HG03354 (cell line): ENCODE results near the gene ZNF503.

ENCODE experiments used
- ATAC-seq: cut with Tn5 transposase; IDR thresholded peaks from one replicate; pipeline ENCODE4 v1.9.1; 2021; ENCODE audit warnings: mild to moderate bottlenecking; ENCODE audit not compliant: unreplicated experiment, poor library complexity, severe bottlenecking

Gene ZNF503

DNA sequence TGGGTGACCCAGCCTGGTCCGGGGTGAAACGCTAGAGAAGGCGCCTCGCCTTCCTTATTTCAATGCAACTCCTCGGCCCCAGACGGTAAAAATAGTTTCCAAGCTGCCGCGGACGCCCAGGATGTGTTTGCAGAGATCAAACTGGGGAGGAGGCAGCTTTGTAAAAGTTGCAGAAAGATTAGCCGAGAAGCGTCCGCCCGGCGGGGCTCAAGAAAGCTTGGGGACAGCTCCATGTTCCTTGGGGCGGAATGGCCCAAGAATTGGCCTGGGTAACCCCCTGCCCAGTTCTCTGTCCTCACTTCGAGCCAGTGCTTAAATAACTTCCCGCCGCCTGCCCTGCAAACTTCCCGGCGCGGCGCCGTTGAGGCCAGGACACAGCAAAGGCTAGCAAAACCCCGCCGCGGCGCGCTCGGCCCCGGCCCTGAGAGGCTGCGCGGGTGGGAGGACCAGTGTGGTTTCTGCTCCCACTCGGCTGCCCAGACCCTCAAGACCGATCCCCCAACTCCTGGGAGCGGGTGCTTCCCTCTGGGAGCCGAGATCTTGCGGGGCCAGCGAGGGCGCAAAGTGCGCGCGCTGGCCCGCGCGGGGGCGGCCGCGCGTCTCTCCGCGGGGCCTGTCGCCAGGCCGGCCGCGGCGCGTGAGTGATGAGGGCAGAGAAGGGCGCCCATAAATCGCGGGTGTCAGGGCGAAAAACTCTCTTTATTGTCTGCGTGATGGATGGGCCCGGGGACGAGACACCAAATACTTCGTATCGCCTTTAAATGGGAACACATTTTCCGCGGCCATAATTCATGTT lies 6.3 kb upstream of the ZNF503 start:
- no peak for ATAC-seq

DNA sequence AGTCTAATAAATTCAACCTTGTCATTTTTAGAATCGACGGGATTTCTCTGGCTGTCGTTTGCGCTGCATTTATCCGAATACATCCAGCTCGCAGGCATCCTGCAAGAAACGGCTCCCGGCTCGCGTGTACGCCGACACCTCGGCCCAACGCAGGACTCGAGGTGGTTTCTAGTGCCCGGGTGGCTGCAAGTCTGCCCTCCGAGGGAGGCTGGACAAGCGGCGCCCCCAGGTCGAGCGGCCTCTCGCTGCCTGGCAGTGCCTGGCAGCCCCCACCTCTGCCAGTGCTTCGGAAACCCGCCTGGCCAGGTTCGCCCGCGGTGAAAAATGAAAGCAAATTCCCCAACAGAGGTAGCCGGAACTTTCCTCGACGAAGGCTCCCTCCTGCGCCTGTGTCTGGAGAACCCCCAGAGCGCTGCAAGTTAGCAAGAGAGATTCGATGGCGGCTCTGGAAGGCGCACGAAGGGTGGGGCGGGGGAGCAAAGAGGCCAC lies 5.7 kb upstream of the ZNF503 start:
- ATAC-seq: no peak

DNA sequence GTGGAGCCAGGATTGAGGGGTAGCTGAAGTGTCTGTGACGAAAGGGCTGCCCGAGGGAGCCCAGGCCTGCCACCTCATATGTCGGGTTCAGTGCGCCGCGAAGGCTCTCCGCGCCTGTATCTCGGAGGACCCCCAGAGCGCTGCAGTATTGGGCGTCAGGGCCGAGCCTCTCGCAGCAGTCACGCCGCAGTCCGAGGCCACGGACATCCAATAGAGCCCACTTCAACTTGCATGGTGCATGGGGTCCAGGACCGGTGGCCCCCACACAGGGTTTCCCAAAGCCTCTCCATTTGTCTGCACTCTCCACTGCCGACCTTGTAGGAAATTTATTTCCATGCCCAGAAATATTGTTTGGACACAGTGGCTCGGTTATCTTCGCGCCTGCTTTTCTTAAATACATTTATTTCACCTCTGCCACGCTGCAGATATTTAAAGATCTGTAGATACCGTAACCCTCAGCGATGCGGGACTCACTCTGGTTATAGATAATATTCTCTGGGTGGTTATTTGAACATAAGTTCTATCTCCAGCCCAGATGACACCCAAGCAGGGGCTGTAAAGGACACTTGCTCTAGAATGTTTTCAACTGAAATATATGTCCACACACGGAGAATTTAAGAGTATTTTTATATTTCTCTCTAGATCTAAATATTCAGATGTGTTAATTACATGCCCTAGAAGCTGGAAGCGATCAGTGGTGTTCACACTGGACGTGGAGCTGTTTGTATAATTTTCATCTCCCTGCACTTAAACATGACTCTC lies 5.1 kb upstream of the ZNF503 start:
- ATAC-seq: no peak

DNA sequence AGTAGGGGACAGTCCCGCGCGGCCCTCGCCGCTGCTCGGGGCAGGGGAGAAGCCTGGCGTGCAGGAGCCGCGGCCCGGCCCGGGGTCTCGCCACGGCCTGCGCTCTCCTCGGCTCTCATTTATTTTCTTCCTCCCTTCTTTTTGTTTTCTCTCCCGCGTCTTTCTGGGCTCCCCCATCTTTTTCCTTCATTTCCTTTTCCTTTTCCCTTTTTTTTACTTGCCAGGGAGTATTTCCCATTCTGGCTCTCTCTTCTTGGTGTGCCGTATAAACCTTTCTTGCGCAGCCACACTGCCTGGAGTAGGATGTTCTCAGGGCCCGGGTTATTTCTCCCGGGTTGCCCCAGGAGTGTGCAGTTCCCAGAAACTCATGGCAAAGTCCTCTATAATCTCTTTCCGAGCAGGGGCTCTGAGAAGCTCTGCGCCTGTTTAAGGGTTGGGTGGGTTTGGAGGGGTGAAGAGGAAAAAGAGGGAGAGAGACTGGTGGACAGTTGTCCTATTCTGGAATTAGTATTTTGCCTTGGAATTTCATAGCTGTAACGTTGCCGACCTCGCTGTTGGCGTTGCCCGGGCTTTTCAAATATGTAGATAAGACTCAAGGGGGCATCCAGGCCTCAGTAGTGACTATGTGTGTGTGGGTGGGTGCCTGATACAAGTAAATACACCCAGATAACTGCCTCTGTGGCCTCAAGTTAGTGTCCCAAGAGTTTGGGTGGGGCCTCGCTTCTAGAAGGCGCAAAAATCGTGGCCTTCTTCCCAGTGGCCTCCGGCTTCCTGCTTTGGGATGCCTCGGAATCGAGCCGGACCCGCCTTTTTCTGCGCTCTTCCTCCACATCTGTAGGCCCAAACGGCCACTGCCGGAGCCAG lies 4.3 kb upstream of the ZNF503 start:
- no peak for ATAC-seq

DNA sequence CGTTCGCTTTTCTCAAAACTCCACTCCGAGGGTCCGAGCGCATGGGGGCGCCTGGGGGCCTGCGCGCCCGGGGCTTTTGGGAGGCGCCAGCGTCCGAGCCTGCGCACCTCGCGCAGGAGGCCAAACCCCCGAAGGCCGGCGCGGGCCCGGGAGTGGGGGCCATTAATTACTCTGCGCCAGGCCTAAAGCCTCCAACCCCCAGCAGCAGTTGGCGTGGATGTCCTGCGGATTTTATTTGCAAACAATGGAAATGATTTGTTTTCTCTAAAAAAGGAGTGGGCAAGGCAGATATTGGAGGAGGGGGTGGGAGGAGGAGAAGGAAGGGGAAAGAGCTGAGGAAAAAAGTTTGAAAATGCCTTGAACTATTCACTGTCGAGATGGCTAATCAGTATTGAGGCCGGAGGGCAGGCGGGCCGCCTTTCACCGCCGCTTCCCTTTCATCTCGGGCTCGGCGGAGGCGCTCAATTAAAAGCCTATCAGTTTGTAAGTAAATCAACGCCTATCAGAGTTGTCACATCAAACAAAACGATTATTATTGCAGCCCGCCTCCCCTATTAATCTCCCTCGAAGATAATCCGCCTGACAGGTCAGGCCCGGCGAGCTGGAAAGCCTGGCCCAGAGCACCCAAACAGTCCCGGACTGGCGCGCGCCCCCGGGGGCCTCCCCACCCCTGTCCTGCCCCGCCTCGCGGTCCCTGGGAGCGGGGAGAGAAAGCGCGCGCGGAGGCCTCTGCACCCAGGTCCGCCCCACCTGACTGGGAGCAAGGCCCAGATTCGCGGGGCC lies 3.4 kb upstream of the ZNF503 start:
- ATAC-seq: no peak

DNA sequence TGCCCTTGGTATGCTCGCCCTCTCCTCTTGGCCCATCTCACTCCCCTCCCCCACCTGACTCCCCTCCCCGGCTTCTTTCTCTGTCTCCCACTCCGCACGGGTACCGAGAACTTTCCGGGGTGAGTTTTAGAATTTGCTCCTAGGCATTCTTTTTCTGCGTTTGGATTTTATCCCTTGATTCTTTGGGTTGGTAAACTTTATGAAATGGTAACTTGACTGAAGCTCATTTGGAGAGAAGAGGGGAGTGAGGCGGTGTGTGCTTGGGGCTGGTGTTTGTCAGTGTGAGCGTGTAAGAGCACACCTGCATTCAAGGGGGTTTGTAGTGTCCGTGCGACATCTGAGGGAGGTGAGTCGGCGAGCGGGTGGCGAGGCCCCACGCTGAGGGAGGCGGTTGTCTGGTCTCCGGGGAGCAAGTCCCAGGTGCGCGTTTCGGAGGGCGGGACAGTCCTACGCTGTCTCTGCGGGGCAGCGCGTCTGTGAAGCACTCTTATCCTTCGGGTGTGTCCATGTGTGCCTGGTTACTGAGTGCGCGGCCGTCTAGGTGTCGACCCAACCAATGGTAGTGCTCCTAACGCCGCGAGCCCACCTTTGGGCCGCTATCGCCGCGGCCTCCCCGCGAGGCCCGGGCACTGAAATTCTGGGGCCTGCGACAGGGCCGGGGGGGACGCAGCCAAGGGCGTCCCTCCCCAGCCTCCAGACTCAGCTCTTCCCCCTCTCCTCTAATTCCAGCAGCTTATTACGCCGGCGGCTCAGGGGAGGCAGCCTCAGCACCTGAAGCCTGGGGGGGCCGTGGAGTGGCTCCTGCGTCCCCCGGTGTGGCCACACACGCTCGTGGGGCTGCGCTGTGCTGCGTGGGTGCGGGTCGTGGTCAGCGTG lies 2.6 kb upstream of the ZNF503 start:
- no peak for ATAC-seq

DNA sequence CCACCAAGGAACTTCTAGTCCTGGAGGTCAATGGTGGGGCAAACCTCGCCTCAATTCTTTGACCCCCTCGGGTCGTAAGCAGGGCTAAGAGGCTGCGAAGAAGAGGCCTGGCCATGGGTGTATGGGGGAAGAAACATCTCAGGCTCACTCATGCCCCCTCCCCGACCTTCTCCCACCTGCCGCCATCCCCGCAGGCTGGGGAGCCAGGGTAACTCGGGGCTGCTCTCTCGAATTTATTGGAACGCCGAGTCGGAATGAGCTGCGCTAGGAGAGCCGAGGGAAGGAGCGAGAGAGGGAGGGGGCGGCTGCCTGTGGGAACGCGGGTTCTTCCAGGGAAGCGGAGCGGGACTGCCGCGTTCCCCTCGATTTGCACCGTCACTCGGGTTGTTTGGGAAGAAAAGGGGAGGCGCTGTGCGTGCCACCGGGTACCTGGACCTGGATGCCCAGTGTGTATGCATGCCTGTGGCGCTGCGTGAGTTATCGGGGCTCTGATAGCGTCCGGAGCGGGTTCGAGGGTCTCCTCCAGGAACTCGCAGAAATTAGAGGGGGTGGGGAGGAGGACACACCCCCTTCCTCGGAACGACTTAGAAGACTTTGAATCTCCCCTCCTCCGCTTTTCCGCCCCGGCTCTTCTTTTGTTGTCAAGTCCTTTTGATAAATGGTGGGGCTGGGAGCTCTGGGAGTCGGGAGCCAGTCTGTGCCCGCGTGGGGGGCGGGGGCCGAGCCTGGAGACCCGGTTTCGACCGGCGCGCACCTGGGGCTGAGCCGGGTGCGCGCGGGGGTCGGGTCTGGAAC lies 1.8 kb upstream of the ZNF503 start:
- ATAC-seq: no peak

DNA sequence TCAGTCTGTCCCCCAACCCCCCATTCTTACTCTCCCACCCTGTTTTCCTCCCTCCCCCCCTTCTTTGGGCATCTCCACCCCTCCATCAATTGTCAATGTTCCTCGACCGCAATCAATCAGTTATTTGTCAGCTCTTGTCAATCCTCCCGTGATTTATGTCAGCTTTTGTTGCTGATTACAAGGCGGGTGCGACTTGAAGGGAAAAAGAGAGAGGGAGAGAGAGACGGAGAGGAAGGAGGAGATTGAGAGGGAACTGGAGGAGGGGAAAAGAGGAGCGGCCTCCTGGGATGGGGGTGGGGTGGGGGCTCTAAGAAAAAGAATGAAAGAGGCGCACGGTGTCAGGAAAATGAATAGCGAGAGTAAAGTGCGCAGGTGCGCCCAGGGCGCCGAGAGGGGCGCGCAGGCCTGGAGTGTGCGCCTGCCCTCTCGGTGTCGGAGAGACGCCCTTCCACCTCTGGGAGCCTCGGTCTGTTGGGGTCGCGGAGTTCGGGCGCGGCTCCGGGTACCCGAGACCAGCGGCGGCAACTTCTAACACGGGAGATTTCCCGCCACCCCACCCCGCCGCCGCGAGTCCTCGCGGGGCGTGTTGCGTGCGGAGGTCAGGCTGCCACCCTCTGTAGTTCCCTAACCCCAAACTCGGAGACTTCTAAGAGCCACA lies 1.1 kb upstream of the ZNF503 start:
- ATAC-seq: peak; percentile 17

DNA sequence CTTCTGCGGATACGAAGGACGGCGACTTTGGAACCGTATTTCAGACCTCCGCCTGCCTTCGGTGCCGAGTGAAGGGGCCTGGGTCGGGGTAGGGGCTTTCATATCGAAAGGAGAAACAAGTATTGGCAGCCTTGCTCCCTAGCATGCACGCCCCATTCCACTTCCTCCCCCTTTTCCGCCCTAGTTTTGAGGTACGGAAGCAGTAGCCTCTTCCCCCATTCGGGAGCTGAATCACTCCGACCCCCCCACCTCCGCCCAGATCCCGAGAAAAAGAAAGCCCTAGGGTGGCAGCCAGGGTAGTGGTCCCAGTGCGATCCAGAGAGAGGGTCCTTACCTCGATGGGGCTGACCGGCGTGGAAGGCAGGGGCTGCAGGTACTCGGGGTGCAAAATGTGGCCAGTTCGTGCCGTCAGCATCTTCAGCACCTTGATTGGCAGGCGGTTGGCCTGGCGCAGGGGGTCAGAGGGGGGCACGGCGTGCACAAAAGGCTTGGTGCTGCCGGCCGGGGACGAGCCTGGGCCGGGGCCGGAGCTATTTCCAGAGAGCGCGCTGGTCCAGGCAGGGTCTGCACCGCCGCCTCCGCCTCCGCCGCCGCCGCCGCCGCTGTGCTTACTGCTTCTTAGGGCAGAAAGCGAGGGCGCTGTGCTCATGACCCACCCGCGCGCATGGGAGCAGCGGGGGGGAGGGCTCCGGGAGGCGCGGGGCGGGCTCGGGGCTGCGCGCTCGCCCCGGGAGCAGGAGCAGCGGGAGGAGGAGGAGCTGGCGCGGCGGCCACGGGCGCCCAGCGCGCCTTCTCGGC lies 594 bp downstream of the ZNF503 start:
- peak; percentile 28 for ATAC-seq

DNA sequence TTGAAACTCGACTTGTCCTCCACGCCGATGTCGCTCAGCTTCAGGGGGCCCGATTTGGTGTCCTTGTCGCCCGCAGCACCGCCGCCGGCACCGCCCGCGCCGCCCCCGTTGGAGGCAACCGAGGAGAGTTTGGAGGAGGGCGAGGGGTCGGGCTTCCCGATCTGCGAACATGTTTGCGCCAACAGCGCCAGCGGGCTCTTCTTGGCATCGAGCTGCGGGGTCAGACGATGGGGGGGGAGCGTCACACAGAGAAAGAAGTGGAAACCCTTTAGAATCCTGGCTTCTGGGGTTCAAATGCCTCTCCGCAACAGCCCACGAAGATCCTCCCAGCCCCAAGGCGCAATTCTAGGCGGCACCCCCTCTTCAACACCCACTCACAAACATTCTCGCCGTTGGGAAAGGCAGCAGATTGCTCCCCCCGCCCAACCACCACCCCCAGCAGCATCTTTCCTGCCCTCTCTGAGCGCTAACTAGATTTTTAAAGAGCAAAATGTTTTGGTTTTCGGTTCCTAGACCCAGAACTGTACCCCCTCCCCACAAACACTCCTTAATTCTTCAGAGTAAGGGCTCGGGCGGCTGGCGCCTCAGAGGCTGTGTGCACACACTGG lies 1.3 kb downstream of the ZNF503 start:
- no peak for ATAC-seq

DNA sequence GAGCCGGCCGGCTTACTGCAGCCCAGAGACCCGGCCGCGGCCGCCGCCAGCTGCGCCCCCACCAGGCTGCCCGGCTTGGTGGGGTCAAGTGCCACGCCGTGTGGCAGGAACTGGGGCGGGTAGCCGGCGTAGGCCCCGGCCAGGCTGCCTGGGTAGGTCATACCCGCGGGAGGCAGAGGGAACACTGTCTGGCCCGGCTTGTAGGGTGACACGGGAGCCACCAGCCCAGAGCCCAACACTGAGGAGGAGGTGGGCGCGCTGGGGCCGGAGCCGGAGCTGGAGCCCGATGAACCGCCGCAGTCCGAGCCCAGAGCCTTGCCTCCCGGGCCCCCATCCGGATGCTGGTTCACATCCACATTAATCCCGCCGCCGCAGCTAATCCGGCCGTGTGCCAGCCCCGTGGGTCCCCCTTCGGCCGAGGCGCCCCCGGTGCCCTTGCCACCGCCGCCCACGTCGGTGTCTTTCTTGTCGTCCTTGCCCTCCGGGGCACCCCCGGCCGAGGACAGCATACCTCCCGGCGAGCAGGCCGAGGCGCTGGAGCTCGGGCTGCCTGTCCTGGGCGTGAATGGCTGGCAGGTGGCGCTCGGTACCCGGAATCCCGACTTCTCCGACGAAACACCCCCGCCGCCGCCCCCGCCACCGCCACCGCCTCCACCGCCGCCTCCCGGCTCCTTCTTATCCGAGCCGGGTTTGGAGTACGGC lies 2.0 kb downstream of the ZNF503 start:
- no peak for ATAC-seq

DNA sequence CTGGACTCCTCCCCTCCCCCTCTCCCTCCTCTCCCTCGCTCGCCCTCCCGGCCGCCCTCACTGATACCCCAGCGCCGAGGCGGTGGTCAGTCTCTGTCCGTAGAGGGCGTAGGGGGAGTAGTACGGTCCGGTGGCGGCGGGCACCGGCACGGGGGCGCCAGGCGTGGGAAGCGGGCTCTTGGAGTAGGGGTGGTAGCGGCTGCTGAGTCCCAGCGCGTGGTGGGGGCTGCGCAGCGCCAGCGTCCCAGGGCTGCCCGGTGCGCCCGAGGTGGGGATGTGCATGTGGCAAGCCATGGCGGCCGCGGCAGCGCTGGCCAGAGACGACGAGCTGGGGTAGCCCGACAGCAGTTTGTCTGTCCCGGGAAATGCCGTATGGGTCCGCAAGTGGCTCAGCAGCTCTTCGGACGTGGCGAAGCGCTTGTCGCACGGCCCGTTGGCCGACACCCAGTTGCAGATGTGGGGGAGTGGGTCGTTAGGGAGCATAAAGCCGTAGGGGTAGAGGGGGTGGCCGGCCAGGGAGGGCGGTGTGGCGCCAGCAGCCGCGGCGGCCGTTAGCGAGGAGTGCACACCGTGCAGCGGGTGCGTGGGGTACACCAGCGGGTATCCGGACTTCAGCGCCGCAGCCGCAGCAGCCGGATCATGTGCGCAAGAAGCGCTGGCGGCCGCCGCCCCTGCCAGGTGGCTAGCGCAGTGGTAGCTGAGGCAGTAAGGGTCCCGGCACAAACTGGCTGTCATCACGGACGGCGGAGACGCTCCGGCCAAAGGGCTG lies 2.7 kb downstream of the ZNF503 start:
- ATAC-seq: no peak

DNA sequence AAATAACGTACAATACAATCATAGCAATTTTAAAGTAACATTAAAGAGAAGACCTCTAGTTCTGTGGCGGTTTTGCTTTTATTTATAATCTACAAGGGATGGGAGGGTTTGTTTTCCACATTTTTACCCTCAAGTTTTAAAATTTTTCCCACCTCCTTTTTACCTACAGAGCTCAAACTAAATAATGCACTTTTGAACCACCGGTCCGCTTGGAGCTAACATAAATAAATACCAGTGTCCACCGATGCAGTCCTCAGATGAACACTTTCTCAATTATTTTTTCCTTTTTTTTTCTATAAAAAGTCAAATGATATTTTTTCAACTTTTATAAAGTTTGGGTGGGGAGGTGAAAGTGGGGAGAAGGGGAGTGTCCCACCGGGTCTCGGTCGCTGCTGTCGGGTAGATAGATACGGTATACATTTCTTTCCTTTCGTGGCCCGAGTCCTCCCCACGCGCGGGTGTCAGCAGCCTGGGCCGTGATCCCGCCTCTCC lies 3.3 kb downstream of the ZNF503 start:
- ATAC-seq: no peak

DNA sequence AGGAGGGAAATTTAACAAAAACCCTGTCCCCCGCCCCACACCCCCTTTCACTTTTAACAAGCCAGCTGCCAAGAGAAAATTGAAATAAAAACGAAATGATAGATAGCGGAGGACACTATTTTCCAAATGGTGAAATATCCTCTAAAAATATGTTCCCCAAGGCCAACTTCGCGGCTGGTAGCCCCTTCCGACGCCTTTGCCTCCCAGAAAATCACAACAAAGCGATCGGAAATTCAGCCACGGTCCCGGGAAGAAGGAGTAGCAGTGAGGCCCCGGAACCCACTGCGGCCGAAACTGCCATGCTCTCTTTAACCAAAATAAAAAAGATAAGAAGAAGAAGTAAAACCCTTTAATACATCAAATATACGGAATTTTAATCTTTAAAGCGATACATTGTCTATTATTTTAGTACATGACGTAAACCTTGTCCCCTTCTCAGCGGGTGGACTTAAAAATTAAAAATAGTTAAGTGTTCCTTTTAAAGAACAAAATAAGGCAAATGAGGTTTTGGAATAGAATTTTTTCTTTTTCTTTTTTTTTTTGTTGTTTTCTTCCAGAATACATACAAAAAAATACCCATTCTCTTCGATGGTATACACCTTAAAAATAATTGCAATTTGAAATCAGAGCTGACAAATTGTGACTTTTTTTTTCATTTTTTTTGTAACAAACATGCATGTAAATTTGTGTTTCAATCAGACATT lies 3.9 kb downstream of the ZNF503 start:
- ATAC-seq: no peak
